Stimulated activated effector memory CD8-positive, alpha-beta T cell treated with anti-CD3 and anti-CD28 coated beads, Interleukin-12 subunit alpha, Interleukin-12 subunit beta, amount 100 ng/mL, for 72 hours (primary cell): ENCODE results near the gene SLC23A2.

Experiments
- ATAC-seq: fragments of 150-1000 bp; cut with Tn5 transposase; 2 replicates; pipeline ENCODE4 v1.10.0; 2021
- DNase-seq, 2 donors: peaks; one replicate each; pipeline ENCODE4 v3.0.0; 2021 to 2022; ENCODE audit warnings: low spot score in 2 of 2
- H3K27ac Mint-ChIP-seq: one replicate; pipeline ENCODE4 v1.8.0; 2022; ENCODE audit warnings: mild to moderate bottlenecking, mixed read lengths
- H3K36me3 Mint-ChIP-seq: one replicate; pipeline ENCODE4 v1.8.0; 2022; ENCODE audit warnings: mild to moderate bottlenecking, mixed read lengths
- H3K4me1 Mint-ChIP-seq: one replicate; pipeline ENCODE4 v1.8.0; 2022; ENCODE audit warnings: mixed read lengths
- H3K4me3 Mint-ChIP-seq: one replicate; pipeline ENCODE4 v1.8.0; 2022; ENCODE audit warnings: mild to moderate bottlenecking, mixed read lengths
- H3K9me3 Mint-ChIP-seq: one replicate; pipeline ENCODE4 v1.8.0; 2022; ENCODE audit warnings: mixed read lengths

SLC23A2 gene

GRCh38 chr20:4835244-4836177, 165.8 kb downstream of the SLC23A2 start:
- Mint-ChIP-seq H3K4me3 (no peak overlapping the region), H3K4me1 (peaks cover 12% of the 10 kb centered on the region), H3K9me3 (no peaks in the 10 kb centered on the region), H3K27ac (no peak overlapping the region), H3K36me3 (peaks cover 6% of the 10 kb centered on the region)
- no peak for DNase-seq
- no peak for ATAC-seq

- Mint-ChIP-seq H3K4me3 (no peak overlapping the region), H3K27ac (no peak overlapping the region), H3K4me1 (peaks cover 6% of the 10 kb centered on the region), H3K36me3 (peaks cover 6% of the 10 kb centered on the region), H3K9me3 (no peaks in the 10 kb centered on the region)
- DNase-seq: no peak
- ATAC-seq: no peak
These were observed 168.1 kb downstream of the SLC23A2 start for GRCh38 chr20:4833074-4833728.

GRCh38 chr20:4832469-4832868, 168.8 kb downstream of the SLC23A2 start:
- Mint-ChIP-seq H3K36me3 (peaks cover 6% of the 10 kb centered on the region), H3K27ac (no peak overlapping the region), H3K9me3 (no peaks in the 10 kb centered on the region), H3K4me3 (no peak overlapping the region), H3K4me1 (peaks cover 6% of the 10 kb centered on the region)
- DNase-seq (no peak), ATAC-seq (no peak)

- Mint-ChIP-seq H3K27ac (no peak overlapping the region), H3K4me3 (no peak overlapping the region), H3K4me1 (peaks cover 6% of the 10 kb centered on the region), H3K9me3 (no peaks in the 10 kb centered on the region), H3K36me3 (peaks cover 6% of the 10 kb centered on the region)
- no peak for DNase-seq
- ATAC-seq: no peak
These were observed 170.6 kb downstream of the SLC23A2 start for GRCh38 chr20:4830696-4831095.

GRCh38 chr20:4830259-4830658, 171.1 kb downstream of the SLC23A2 start:
- Mint-ChIP-seq H3K9me3 (no peaks in the 10 kb centered on the region), H3K4me3 (no peak overlapping the region), H3K36me3 (peaks cover 3% of the 10 kb centered on the region), H3K4me1 (peaks cover 3% of the 10 kb centered on the region), H3K27ac (no peak overlapping the region)
- ATAC-seq (no peak), DNase-seq (no peak)

- Mint-ChIP-seq H3K27ac (no peak overlapping the region), H3K4me1 (no peaks in the 10 kb centered on the region), H3K9me3 (no peaks in the 10 kb centered on the region), H3K4me3 (no peak overlapping the region), H3K36me3 (no peaks in the 10 kb centered on the region)
- DNase-seq: no peak
- no peak for ATAC-seq
These were observed 171.6 kb downstream of the SLC23A2 start for GRCh38 chr20:4829514-4830215.

- H3K4me3 Mint-ChIP-seq: no peak overlapping the region
- no peak overlapping the region for H3K27ac Mint-ChIP-seq
- no peaks in the 10 kb centered on the region for H3K36me3 Mint-ChIP-seq
- ATAC-seq: no peak
- peaks cover 4% of the 10 kb centered on the region for H3K4me1 Mint-ChIP-seq
- no peak for DNase-seq
- no peaks in the 10 kb centered on the region for H3K9me3 Mint-ChIP-seq
These were observed 172.3 kb downstream of the SLC23A2 start for GRCh38 chr20:4828830-4829513.

- Mint-ChIP-seq H3K9me3 (no peaks in the 10 kb centered on the region), H3K4me3 (peak overlapping the region; percentile 89), H3K36me3 (peaks cover 46% of the 10 kb centered on the region), H3K4me1 (peaks cover 34% of the 10 kb centered on the region), H3K27ac (no peak overlapping the region)
- ATAC-seq: no peak
- no peak for DNase-seq
These were observed 179.7 kb downstream of the SLC23A2 start for GRCh38 chr20:4821590-4821989.

GRCh38 chr20:4820806-4821518, 180.3 kb downstream of the SLC23A2 start:
- ATAC-seq (no peak), DNase-seq (no peak)
- Mint-ChIP-seq H3K9me3 (no peaks in the 10 kb centered on the region), H3K4me3 (peak overlapping the region; percentile 89), H3K27ac (peak overlapping the region; percentile 75), H3K36me3 (peaks cover 53% of the 10 kb centered on the region), H3K4me1 (peaks cover 34% of the 10 kb centered on the region)

- H3K36me3 Mint-ChIP-seq: peaks cover 63% of the 10 kb centered on the region
- H3K9me3 Mint-ChIP-seq: no peaks in the 10 kb centered on the region
- ATAC-seq (no peak), DNase-seq (no peak)
- no peak overlapping the region for H3K4me3 Mint-ChIP-seq
- peaks cover 43% of the 10 kb centered on the region for H3K4me1 Mint-ChIP-seq
- no peak overlapping the region for H3K27ac Mint-ChIP-seq
These were observed 181.4 kb downstream of the SLC23A2 start for GRCh38 chr20:4819901-4820300.

- Mint-ChIP-seq H3K4me1 (peaks cover 61% of the 10 kb centered on the region), H3K27ac (no peak overlapping the region), H3K36me3 (peaks cover 84% of the 10 kb centered on the region), H3K9me3 (no peaks in the 10 kb centered on the region), H3K4me3 (no peak overlapping the region)
- DNase-seq: no peak
- no peak for ATAC-seq
These were observed 184.1 kb downstream of the SLC23A2 start for GRCh38 chr20:4817230-4817671.

- peak overlapping the region; percentile 100 for H3K27ac Mint-ChIP-seq
- no peaks in the 10 kb centered on the region for H3K9me3 Mint-ChIP-seq
- DNase-seq (no peak), ATAC-seq (no peak)
- peak overlapping the region; percentile 95 for H3K4me3 Mint-ChIP-seq
- peaks cover 74% of the 10 kb centered on the region for H3K36me3 Mint-ChIP-seq
- H3K4me1 Mint-ChIP-seq: peaks cover 61% of the 10 kb centered on the region
These were observed 185.7 kb downstream of the SLC23A2 start for GRCh38 chr20:4815628-4816027.

GRCh38 chr20:4814696-4815252, 186.5 kb downstream of the SLC23A2 start:
- H3K4me3 Mint-ChIP-seq: peak overlapping the region; percentile 95
- H3K9me3 Mint-ChIP-seq: no peaks in the 10 kb centered on the region
- ATAC-seq: peak; percentile 71
- peaks cover 70% of the 10 kb centered on the region for H3K36me3 Mint-ChIP-seq
- H3K4me1 Mint-ChIP-seq: peaks cover 69% of the 10 kb centered on the region
- peak; percentile 41 to 86 for DNase-seq
- peak overlapping the region; percentile 100 for H3K27ac Mint-ChIP-seq
